GM18909 (cell line): Measurements from ENCODE around the gene CST9L.

Experiments
- ATAC-seq: cut with Tn5 transposase; IDR thresholded peaks from one replicate; pipeline ENCODE4 v1.9.1; 2021; ENCODE audit warnings: mild to moderate bottlenecking; ENCODE audit not compliant: unreplicated experiment, poor library complexity

The CST9L gene

GRCh38 chr20:23550227-23550626, 18.1 kb downstream of the CST9L start:
- no peak for ATAC-seq

- no peak for ATAC-seq
Observed at GRCh38 chr20:23548408-23548807, 19.9 kb downstream of the CST9L start.

DNA sequence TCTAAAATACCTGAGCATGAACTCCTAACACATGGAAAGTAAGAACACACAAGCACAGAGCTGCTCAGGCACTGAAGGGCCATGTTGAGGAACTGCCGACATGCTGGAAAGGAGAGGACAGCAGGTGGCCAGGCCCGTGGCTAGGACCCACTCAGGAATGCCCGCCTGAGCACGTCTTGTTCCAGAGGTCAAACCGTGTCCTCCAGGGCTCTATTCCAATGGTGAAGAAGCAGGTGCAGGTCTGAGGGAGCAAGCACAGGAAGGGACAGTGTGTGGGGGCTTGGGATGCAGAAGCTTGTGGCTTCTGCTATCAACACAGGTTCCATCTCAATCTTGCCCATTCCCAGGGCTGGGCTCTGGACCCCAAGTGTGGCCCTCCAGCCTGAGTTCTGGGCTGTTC, 20.7 kb downstream of the CST9L start:
- no peak for ATAC-seq

DNA sequence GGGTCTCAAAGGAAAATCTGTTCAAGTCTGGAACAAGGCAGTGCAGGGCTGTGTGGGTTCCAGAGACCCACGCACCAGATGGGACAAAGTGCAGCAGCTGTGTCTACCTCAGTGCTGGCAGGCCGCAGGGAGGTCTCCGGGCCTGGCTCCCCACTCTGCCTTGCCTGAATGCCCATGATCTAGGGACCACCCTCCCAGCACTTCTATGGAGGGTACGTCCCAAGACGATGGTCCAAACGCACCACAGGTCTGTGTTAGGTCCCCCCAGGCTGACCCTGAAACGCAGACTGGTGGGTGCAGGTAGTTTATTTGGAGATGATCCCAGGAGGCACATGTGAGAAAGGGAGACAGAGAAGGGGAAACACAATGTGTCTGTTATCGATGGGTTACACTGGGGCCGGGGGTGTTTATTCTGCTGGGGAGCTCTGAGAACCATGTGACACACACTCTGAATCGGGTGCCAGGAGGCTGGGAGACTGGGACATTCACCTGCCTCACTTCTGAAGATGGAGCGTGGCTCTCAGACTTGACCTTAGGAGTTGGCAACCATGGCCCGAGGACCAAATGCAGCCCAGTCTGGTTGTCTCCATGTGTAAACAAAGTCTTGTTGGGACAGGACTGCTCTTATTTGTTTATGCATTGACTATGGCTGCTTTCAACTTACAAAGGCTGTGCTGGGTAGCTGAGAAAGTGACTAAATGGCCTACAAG, 21.7 kb downstream of the CST9L start:
- ATAC-seq, result no peak

- ATAC-seq, result no peak
Observed at GRCh38 chr20:23544133-23544532, 24.2 kb downstream of the CST9L start.

DNA sequence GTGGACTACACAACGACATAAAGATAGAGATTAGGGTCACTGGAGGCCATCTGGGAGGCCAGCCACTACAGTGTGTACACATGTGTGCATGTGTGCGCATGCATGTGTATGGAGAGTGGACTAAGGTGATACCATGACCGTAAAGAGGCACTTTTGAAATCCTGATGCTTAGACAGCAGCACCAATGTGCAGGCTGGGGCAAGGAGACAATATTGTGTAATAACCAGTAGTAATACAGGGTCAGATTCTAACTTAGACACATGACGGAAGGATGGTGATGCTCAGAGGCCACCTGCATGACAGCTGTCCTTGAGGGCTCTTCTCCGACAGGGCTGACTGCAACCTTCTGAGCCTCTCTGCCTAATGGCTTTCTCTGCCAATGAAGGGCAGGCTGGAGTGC, 25.5 kb downstream of the CST9L start:
- no peak for ATAC-seq

GRCh38 chr20:23541776-23542175, 26.5 kb downstream of the CST9L start:
- no peak for ATAC-seq

DNA sequence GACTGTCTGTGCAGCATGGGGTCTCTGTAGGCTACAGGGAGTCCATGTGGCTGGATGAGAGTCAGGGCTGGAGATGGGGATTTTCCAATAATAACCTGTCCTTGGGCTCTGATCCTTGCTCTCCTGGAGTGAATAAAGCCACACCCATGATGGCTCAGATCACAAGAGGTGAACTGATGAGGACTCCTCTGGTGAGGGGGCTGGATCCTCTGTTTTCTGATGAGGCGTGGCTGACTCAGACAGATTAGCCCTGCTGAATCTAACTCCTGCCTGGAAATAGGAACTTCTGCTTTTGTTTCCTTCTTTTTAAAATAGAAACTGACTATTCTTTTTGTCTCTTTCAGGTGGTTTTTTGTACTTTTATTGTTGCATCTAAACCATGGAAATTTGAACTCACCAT, 27.0 kb downstream of the CST9L start:
- no peak for ATAC-seq

GRCh38 chr20:23540624-23541023, 27.7 kb downstream of the CST9L start:
- no peak for ATAC-seq

DNA sequence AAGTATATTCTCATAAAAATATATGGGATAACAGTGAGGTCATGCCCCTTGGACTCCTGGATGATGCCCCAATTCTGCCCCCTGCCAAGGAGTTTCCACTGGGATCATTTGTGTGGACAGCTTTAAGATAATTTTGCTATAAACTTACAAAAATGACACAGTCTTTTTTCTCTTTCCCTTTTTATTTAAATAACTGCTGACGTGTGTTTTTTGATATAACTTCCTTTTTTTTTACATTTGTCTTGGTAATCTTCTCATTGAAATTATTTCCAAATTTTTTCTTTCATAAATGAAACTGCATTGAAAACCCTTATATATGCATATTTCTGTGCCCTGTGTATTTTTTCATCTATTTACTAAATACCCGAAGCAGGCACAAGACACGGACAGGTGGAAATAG, 31.3 kb downstream of the CST9L start:
- ATAC-seq, result no peak

DNA sequence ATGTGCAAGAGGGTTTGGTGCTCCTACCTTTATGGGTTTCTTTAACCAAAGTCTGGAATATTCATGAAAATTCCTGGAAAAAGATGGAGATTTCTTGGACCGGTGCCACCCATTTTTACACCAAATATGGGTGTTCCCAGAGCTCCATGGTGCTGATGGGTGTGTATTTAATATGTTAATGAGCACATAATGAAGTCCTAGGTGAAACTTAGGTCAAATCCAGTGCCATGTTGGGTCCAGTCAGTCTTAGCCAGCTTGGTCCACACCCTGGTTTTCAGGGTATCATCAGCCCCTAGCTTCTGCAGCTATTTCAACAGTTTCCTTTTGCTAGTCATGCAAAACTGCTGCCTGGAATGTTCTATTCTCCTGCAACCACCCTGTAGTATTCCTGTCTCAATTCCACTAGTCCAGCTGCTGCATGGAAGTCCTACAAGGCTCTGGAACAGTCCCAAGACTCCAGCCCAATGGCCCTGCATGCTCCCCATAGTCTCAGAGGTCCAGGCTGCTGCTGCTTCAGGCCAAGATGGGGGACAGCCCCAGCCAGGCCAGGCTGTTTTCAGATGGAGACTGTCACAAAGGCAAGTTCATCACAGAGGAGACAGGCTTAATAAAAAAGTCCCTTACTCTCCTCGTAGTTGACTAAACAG, 31.8 kb downstream of the CST9L start:
- ATAC-seq, result no peak

GRCh38 chr20:23534801-23535593, 33.3 kb downstream of the CST9L start:
- ATAC-seq, result no peak

GRCh38 chr20:23533161-23533560, 35.1 kb downstream of the CST9L start:
- no peak for ATAC-seq

- no peak for ATAC-seq
Observed at GRCh38 chr20:23532533-23532932, 35.8 kb downstream of the CST9L start.

DNA sequence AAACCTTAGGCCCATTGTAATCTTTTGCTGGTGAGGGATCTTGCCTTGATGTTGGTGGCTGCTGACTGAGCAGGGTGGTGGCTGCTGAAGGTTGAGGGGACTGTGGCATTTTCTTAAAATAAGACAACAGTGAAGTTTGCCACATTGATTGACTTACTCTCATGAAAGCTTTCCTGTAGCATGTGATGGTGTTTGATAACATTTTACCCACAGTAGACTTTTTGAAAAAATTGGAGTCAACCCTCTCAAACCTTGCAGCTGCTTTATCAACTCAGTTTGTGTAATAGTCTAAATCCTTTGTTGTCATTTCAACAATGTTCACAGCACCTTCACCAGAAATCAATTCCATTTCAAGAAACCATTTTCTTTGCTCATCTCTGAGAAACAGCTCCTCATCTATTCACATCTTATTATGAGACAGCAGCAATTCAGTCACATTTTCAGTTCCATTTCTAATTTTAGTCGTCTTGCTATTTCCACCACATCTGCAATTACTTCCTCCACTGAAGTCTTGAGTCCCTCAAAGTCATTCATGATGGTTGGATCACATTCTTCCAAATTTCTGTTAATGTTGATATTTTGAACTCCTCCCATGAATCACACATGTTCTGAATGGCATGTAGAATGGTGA, 37.2 kb downstream of the CST9L start:
- ATAC-seq, result no peak

GRCh38 chr20:23528867-23529431, 39.3 kb downstream of the CST9L start:
- ATAC-seq, result no peak

GRCh38 chr20:23526850-23527249, 41.4 kb downstream of the CST9L start:
- ATAC-seq, result no peak

- no peak for ATAC-seq
Observed at GRCh38 chr20:23524146-23524545, 44.1 kb downstream of the CST9L start.

GRCh38 chr20:23520185-23520584, 48.1 kb downstream of the CST9L start:
- ATAC-seq, result peak; percentile 59

- no peak for ATAC-seq
Observed at GRCh38 chr20:23519556-23519955, 48.7 kb downstream of the CST9L start.

- no peak for ATAC-seq
Observed at GRCh38 chr20:23517719-23518118, 50.6 kb downstream of the CST9L start.
